HPDE6-E6E7 (cell line): Measurements from ENCODE around the gene TICRR.
"Not testable (repeated sequence)": the region's sequence is repeated elsewhere in the genome, so short reads cannot be mapped to it uniquely, and the experiment has no call there.

Experiments used
- DNase-seq: peaks from one replicate; pipeline ENCODE4 v3.0.0; 2011; ENCODE audit warnings: missing footprints; ENCODE audit errors: extremely low spot score

Gene TICRR

GRCh38 chr15:89566181-89566580, 9.1 kb upstream of the TICRR start:
- DNase-seq = no peak

DNA sequence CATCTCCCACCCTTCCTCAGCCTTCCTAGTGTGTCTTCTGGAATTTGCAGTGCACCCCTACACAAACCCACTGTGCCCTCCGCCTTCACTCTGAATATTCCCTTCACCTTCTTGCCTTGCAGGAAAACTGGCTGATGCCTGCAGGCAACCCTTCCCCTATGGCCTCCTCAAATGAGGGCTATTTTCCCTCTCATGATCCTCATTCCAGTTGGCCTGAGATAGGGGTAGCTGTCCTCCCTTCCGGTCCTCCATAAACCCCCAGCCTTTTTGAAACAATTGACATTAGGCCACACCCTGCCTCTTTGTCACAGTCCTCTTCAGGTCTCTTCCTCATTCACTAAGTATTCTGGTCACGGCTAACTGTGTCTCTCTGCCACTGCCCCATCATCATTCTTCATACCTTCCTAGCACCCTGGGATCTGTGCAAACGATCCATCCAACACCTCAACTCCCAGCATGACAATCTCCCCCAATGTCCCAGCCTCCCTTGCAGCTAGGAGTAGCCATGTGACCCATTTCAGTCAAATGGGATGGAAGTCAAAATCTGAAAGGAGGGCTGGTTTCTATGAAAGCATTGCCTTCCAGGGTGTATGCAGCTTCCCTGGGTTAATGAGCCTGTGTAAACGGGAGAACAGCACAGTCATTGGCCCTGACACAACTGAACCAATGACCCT, 8.5 kb upstream of the TICRR start:
- DNase-seq = no peak

DNA sequence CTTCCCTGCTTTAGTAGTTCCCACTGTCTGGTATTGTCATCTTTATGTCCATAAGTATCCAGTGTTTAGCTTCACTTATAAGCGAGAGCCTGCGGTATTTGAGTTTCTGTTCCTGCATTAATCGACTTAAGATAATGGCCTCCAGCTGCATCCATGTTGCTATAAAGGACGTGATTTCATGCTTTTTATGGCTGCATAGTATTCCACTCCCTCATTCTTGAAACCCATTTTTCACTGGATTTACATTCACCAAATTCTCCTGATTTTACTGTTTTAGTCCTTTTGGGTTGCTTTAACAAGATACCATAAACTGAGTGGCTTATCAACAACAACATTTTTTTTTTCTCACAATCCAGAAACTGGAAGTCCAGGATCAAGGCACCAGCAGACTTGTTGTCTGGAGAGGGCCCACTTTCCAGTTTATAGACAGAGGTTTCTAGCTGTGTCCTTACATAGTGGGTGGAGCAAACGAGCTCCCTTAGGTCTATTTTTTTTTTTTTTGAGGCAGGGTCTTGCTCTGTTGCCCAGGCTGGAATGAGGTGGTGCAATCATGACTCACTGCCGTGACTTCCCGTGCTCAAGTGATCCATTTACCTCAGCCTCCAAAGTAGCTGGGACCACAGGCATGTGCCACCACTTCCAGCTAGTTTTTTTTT, 6.1 kb upstream of the TICRR start:
- no peak for DNase-seq

DNA sequence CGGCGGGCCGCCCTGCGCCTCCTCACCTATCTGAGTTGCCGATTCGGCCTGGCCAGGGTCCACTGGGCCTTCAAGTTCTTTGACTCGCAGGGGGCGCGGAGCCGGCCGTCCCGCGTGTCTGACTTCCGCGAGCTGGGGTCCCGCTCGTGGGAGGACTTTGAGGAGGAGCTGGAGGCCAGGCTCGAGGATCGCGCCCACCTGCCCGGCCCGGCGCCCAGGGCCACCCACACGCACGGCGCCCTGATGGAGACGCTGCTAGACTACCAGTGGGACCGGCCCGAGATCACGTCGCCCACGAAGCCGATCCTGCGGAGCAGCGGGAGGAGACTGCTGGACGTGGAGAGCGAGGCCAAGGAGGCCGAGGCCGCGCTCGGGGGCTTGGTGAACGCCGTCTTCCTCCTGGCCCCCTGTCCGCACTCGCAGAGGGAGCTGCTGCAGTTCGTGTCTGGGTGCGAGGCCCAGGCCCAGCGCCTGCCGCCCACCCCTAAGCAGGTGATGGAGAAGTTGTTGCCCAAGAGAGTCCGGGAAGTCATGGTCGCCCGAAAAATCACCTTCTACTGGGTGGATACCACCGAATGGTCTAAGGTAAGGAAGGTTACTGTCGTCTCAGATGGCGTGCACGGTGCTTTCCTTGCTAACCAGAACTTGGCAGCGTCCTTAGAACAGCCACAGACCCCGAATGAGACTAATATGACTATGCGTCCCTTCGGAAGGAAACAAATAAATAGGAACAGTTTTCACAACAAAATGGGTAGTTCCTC, 567 bp downstream of the TICRR start:
- DNase-seq = no peak

DNA sequence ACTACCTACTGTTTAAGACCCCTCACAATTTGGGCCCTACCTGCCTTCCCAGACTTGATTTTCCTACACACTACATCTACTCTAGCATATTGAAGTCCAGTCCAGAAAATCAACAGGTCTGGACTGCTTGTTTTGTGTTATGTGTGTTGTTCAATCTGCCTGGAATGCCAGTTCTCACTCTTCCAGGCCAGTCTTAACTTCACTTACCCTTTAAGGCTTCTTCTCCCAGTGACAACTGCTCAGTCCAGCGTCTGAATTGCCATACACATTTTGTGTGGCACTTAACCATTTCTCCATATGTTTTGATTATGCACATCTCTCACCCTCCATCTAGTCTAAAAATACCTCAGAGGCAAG, 1.1 kb downstream of the TICRR start:
- DNase-seq = no peak

DNA sequence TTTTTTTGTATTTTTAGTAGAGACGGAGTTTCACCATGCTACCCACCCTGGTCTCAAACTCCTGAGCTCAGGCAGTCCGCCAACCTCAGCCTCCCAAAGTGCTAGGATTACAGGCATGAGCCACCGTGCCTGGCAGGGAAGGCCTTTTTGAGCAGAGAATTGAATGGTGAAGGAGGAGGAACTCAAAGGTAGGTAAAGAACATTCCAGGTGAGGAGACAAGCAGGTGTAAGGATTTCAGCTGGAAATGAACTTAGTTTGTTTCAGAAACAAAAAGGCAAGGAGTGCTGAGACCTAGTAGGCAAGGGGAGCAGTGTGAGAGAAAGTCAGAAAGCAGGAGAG, 2.5 kb downstream of the TICRR start:
- DNase-seq = no peak

- DNase-seq = no peak
These were observed 2.9 kb downstream of the TICRR start for GRCh38 chr15:89578146-89578545.

DNA sequence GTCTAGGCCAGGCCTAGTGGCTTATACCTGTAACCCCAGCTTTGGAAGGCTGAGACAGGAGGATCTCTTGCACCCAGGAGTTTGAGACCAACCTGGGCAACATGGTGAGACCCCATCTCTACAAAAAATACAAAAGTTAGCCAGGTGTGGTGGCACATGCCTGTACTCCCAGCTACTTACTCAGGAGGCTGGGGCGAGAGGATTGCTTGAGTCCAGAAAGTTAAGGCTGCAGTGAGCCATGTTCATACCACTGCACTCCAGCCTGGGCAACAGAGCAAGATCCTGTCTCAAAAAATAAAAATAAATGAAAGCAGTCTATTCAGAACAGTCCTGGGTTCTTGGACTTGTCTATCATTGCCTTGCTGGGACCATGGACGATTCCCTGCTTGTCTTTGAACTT, 5.5 kb downstream of the TICRR start:
- DNase-seq = not testable (repeated sequence)

DNA sequence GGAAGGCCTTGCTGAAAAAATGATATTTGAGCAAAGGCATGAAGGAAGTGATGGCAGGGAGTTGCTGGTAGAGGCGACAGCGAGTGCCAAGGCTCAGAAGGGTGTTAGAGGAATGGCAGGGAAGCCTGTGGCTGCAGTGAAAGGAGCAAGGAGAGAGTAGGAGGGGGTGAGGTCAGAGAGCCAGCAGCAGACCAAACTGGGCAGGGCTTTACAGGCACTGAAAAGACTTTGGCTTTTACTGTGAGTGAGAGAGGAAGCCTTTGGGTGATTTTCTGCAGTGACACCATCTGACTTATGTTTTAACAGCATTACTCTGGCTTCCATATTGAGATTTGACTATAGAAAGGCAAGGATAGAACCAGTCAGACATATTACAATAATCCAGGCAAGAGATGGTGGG, 11.4 kb downstream of the TICRR start:
- no peak for DNase-seq

DNA sequence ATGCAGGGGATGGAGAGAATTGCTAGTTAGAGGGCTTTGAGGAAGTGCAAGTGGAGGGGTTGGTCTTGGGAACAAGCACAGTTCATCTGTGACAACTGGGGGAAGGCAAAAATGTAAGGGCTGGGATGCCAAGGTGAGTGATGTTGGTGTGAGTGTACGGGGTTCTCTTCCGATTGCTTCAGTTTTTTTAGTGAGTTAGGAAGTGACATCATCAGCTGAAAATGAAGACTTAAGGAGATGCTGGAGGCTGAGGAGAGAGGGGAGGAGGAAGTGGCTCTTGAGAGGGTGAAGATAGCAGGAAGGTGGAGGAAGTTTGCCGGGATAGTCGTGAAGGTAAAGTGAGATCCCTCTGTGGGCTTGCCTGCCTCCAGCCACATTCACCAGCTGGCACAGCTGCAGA, 12.7 kb downstream of the TICRR start:
- DNase-seq = no peak

DNA sequence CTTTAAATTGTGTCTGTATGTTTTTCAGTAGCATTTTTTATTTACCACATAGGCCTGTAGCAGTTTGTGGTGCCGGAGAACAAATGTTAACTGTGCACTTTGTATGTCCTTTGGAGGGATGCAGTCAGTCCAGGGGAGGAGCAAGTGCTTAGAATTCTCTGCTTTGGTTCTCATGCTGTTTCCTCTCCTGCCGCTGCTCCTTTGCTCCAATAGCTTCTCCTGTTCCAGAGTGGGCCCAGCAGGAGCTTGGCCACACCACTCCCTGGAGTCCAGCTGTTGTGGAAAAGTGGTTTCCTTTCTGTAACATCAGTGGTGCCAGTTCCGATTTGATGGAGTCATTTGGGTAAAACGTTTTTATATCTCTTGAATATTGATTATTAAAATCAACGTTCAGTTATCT, 16.6 kb downstream of the TICRR start:
- no peak for DNase-seq

DNA sequence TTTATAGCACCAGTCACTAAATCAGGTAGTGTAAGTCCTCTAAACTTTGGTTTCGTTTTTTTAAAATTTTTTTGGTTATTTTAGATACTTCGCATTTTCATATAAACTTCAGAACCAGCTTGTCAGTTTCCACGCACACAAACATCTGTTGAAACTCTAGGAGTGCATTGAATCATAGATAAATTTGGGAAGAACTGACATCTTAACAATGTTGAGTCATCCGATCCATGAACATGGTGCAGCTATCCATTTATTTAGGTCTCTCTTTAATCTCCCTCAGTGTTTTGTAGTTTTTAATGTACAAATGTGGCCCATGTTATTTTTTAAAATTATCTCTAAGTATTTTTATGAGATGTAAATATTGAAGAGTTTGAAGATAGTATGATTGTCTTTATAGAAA, 17.7 kb downstream of the TICRR start:
- no peak for DNase-seq

GRCh38 chr15:89599021-89599420, 23.8 kb downstream of the TICRR start:
- DNase-seq = no peak

DNA sequence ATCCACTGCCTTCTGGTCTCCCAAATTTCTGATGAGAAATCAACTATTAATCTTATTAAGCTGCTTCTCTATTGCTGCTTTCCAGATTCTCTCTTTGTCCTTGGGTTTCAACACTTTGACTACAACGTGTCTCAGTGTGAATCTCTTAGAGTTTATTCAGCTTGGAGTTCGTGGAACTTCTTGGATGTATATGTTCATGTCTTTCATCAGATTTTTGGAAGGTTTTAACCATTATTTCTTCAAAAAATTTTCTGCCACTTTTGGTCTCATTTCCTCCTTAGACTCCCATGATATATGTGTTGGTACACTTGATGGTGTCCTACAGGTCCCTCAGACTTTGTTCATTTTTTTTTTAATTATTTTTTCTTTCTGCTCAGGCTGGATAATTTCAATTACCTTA, 36.0 kb downstream of the TICRR start:
- no peak for DNase-seq

GRCh38 chr15:89613031-89613430, 37.8 kb downstream of the TICRR start:
- DNase-seq = no peak

DNA sequence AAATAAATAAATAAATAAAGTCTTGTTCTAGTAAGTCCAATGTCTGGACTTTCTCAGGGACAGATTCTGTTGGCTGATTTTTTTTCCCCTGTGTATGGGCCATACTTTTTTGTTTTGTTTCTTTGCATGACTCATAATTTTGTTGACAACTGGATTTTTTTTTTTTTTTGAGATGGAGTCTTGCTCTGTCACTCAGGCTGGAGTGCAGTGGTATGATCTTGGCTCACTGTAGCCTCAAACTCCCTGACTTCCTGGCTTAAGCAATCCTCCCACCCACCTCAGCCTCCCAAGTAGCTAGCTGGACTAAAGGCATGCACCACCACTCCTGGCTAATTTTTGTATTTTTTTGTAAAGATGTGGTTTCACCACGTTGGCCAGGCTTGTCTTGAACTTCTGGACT, 38.9 kb downstream of the TICRR start:
- DNase-seq = no peak

DNA sequence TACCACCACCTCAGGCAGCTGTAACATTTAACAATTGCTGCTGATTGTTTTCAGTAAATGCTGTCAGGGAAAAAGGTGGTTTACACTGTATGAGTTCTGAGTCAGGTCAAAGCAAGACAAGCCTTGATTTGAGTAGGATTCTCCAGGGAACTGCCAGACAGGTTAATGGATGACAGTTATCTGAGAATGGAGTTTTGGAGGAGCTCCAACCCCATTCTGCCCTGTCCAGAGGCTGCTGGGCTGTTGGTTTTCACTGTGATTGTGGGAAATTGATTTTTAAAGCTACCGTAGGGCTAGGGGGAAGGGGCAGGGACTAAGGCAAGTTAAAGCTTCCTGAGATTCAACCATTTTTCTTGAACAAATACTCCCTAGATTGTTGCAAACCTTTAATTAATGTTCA, 39.9 kb downstream of the TICRR start:
- no peak for DNase-seq

GRCh38 chr15:89616228-89616627, 41.0 kb downstream of the TICRR start:
- no peak for DNase-seq

DNA sequence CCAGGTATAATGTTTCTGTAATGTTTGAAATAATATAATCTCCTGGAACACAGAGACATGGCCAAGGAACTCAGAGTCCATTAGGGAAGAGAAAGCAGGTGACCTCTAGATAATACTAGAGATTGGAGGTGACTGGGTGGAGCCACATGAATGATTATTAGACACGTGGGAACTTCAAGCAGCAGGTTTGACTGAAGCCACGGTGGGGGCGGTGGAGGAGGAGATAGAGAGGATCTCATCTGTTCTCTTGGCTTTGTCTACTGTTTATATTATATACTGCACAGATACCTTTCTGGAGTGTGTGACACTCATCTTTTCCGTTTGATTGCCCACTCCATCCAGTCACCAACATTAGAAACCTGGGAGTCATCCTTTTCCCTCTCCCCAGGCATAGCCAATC, 46.3 kb downstream of the TICRR start:
- DNase-seq = no peak

GRCh38 chr15:89623165-89623564, 47.9 kb downstream of the TICRR start:
- DNase-seq = no peak

DNA sequence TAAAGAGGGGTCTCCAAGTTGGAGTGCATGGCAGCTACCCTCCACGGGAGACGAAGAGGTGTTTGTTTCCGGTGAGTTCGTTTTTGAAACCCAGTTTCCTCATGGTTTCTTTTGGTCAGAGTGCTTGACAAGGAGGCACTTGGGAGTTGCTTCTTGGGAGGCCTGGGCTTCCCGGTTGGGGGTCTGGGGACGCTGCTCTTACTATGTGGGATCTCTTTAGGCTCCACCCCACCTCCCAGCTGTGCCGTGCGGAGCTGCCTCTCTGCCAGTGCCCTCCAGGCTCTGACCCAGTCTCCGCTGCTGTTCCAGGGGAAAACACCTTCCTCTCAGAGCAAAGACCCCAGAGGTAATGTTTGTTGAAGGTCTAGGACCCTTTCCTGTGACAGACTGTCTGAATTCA, 50.4 kb downstream of the TICRR start:
- DNase-seq = no peak

GRCh38 chr15:89627256-89627970, 52.1 kb downstream of the TICRR start:
- DNase-seq = no peak

GRCh38 chr15:89628301-89628700, 53.0 kb downstream of the TICRR start:
- no peak for DNase-seq
